Measurements from ENCODE around the gene CLCN5.
"Not testable (repeated sequence)": the region's sequence is repeated elsewhere in the genome, so short reads cannot be mapped to it uniquely, and the experiment has no call there.

CLCN5 gene

DNA sequence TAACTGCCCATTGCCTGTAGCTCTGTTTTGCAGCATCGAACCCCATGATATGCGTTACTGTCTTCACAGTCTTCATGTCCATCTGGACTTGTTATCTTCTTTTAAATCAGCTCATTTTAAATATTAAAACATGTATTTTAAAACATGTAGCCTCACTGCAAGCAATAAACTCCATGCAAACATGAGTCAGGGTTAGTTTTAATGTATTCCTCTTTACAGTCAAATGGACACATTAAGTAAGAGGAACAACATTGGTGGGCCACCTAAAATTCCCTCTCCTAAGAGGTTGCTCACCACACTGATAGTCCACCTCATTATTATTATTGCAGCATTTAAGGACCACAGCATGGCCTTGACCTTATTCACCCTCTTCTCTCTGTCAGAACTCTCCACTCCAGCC, 74.1 kb downstream of the CLCN5 start:
- no peak for DNase-seq (ENCODE audit: low spot score)

DNA sequence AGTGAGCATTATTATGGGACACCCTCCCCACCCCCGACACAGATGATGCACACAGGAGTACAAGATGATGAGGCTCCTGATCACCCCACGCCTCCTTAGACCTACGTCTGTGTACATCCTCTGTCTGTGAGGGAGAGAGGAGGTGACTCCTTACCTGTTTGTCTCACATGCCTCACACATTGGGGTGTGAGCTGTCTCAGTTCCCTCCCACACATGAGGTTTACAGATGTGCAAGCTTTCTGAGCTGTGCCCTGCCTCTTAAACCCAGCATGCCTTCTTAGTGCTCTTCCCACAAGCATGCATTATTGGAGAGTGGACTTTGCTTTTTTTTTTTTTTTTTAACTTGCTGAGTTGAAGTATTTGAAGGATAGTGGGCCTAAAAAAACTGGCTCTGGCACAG, 76.7 kb downstream of the CLCN5 start:
- DNase-seq (ENCODE audit: low spot score), result no peak

DNA sequence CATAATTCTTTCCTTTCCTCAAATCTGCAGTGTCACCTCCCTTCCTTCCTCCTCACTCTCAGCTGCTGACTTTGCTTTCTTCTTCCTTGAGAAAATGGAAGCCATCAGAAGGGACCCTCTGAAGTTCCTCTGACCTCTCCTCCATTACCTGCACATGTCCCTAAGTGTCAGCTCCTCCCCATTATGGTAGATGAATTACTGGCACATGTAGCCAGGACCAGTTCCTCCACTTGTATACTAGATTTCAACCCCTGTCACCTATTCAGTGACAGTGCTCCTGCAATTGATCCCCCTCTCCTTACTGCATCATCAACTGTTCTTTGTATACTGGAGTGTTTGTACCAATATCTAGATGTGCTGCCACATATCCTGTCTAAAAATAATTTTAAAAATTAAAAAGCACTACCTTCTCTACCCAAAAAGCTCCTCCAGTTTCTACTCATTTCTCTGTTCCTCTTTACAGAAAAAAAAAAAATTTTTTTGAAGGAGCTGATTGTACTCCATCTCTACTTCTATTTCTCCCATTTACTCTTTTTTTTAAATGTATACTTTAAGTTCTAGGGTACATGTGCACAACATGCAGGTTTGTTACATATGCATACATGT, 78.6 kb downstream of the CLCN5 start:
- no peak for DNase-seq (ENCODE audit: low spot score)

DNA sequence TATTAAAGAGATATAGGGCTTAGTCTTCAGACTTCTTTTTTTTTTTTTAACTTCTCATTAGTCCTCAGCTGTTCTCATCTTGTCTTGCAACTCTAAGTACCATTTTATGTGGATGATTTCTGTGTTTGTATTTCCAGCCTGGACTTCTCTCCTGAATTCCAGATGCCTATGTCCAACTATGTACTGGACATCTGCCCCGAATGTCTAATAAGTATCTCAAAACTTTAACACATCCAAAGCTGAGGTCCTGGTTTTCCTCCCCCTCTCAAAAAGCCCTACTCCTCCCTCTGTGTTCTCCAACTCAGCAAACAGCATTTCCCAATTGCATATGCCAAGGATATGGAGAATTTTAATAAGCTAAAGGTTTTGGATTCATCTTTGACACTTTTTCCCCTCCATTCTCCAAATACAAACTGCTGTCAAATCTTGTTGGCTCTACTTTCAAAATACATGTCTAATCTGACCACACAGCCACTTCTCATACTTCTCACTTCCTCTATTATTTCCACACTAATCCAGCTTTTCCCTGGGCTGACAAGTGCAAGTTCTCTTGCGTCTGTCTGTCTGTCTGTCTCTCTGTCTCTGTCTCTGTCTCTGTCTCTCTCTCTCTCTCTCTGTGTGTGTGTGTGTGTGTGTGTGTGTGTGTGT, 79.8 kb downstream of the CLCN5 start:
- DNase-seq (ENCODE audit: low spot score), result no peak

DNA sequence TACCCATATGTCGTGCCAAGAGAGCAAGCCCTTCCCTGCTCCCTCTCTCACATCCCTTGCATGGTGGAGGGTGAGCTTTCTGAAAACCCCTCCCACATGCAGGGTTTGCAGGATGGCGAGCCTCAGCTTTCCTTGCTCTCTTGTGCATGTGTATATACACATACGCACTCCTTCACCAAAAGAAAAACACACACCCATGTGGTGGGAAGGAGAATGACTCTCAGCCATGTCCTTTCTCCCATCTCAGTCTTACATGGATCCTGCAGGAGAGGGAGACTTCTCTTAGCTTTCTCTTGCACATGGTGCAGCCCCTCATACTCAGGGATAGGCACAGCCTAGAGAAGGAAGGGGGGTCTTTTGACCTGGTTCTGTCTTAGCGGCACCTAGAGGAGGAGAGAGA, 81.1 kb downstream of the CLCN5 start:
- no peak for DNase-seq (ENCODE audit: low spot score)

DNA sequence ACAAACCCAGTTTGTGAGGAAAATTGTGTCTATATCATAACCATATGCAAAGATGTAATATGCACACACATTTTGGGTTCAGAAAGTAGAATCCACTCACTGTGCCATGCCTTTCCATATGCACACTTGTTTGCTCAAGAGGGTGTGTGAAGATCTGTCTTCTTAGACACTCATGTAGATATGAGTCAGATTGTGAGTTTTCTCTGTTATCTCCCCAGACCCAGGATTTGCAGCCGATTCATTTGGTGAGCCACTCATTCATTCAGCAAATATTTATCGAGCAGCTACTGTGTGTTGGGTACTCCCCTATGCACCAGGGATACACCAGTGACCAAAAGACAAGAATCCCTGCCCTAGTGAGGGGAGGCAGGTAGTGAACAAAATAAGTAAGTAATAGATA, 81.5 kb downstream of the CLCN5 start:
- no peak for DNase-seq (ENCODE audit: low spot score)

DNA sequence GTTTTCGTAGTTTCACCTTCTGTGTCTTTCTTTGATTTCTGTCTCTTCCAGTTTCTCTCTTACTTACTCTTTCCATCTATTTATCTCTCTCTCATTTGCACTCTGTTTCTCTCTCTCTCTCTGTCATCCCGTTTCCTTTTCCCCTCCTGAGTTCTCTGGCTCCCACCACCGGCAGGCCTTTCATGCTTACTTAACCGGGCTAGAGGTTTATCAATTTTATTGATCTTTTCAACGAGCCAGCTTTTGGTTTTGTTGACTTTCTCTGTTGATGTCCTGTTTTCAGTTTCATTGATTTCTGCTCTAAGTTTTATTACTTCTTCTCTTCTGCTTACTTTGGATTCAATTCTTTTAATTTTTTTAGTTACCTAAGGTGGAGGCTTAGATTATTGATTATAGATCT, 103.2 kb downstream of the CLCN5 start:
- not testable (repeated sequence) for DNase-seq (ENCODE audit: low spot score)

DNA sequence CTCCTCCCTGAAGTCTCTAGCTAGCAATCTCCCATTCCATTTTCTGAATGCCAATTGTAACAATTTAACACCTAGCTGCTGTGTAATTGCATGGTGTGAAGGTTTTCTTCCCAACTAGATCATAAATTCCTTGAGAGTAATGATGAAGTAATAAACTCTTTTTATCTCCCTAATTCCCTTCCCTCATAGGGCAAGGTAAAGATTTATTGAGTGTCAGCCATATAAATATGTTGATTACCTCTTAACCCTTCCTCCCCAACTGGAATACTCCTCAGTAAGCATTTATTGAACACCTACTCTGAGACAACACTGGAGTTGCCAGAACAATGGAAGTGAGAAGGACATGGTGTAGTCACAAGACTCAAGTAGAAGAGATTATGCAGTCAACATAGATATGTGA, 112.7 kb downstream of the CLCN5 start:
- no peak for DNase-seq (ENCODE audit: low spot score)

DNA sequence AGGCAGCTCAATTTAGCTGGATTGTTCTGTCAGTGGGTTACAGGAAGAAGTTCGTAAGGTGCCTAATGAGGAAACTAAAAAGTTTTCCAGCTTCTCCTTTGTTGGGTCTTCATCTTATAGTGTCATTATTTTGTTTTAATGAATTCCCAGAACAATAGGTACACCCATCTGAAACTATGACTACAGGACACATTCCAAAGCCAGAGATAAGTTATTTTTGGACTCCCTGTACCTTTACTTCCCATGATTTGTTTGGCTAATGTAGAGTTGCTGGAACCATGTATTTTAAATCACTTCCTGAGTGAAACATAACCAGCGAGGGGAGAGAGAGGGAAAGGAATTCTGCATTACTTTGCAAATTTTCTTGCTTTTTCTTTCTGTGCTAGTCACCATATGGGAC, 114.0 kb downstream of the CLCN5 start:
- DNase-seq (ENCODE audit: low spot score), result no peak

DNA sequence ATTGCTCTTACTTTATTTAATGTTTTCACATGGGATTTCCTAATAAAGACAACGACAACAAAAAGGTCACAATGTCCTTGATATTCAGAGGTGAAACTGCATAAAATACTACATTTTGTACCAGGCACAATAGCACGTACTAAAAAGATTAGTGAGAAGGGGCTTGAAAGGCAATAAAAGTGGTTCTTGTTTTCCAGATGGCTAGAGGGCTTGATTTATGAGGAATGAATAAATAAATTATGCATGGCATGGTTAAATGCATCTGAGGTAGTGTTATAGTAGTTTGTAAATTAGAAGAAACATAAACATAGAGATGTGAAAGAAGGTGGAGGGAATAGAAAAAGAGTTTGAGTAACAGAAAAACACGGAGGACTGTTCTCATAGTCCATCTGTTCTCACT, 123.4 kb downstream of the CLCN5 start:
- DNase-seq (ENCODE audit: low spot score), result no peak

DNA sequence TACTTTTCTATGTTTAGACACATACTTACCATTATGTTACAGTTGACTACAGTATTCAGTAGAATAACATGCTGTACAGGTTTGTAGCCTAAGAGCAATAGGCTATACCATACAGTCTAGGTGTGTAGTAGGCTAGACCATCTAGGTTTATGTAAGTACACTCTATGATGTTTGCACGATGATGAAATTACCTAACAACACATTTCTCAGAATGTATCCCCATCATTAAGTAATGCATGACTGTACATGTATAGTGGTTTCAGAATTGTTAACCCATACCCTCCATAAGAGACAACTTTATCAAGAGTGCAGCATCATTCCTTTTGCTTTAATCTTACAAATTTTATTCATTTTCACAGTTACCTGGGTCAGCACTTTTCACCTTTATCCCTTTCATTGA, 126.8 kb downstream of the CLCN5 start:
- no peak for DNase-seq (ENCODE audit: low spot score)

DNA sequence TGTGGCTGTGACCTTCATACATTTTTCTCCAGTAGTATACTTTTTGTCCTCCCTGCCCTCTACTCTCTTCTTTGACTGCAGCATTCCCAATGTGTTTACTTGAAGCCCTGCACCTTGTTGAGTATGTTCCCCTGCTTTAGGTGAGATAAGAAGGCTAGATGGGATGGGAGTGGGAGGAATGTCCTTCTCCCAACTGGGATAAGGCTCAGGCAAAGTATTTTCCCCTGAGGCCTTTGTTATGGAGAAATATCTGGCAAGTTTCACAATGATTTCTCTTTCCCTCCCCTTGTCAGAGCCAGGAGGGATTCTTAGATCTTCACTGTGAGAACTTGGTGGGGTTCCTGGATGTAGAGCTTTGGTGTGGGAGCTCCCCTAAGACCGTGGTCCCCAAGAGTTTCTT, 131.8 kb downstream of the CLCN5 start:
- no peak for DNase-seq (ENCODE audit: low spot score)

DNA sequence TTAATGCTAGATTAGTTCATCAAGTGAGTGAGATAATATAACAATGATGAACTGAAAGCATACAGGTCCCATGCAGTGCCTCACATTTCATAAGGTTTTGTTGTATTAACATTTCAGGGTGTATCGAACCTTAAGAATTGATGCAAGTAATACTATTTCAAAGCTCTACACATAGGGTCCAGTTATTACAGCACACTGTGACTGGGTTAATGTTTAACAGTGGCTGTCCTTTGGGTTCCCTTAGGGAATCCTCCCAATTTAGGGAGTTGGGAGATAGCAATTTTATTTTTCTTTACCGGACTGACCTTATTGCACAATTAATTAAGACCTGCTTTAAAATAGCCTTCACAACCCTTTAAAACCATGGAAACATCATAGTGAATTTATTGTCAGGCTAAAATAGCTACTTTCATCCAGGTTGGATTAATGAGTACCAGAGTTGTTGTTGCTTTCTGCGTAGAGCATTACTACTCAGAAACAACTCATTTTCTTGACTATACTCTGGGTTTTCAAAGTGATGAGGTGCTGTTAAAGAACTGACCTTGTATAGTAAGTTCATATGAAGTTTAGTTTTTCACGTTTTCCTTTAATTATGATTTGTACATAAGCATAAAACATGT, 144.0 kb downstream of the CLCN5 start:
- DNase-seq (ENCODE audit: low spot score), result no peak

DNA sequence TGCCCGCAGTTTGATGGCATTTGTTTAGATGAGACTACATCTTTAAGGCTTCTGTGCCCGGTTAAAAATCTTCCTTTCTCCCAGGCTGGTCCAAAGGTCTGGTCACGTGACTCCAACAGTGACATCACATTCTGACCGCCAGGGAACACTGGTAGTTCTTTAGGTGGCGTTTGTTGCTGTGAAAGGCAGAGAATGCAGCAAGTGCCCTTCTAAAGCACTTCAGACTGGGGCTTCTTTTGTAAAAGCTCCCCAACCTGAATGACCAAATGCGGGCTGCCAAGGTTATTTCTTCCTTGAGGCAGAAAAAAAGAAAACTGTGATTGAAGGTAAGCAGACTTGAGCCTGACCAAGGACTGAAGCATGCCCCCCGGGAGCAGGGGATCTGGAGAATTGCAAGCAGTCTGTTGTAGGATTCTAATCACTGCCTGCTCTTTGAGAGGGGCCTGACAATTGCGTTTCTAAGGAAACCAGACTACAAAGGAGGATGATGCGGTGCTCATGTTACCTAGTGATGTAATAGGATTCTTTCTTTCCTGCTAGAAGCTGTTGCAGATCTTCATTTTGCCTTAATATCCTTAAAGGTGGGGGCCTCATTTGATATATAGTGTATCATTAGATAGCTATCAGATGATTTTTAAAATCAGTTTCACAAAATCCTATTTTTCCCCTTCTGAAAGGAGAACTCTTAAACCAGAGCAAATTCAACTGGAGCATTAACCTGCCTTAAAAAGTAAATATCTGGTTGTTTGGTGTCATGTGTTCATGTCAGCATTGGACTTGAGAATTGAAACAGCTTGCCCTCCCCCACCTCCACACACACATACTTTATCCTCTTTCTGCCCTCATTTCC, 145.3 kb downstream of the CLCN5 start:
- DNase-seq (ENCODE audit: low spot score), result no peak

DNA sequence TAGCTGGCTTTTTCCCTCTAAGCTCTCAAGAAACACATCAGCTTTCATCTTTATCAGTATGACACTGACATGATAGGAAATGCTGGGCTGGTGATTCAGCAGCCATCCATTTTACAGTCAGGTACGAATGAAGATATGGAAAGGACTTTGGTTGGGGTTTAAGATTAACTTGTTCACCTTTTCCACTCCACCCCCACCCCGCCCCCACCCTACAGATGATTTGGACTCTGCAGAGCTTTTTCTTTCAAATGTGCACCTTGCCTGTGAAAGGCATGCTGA, 145.8 kb downstream of the CLCN5 start:
- DNase-seq (ENCODE audit: low spot score), result no peak

DNA sequence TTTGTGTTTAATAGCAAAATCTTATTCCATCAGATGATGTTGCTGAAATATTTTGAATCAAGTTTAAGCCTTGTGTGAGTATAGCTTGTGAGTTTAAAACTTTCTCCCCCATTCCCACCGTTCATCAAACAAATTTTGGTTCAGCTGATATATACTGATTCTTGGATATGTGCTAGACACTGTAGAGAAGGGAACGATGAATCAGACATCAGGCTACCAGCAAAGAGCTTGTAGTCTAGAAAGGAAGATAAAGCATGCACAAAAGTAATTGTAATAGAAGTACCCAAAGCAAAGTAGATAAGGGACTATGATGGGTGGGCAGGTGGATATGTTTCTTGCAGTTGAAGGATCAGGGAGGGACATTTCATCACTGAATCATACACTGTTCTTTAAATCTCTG, 146.5 kb downstream of the CLCN5 start:
- DNase-seq (ENCODE audit: low spot score), result no peak

DNA sequence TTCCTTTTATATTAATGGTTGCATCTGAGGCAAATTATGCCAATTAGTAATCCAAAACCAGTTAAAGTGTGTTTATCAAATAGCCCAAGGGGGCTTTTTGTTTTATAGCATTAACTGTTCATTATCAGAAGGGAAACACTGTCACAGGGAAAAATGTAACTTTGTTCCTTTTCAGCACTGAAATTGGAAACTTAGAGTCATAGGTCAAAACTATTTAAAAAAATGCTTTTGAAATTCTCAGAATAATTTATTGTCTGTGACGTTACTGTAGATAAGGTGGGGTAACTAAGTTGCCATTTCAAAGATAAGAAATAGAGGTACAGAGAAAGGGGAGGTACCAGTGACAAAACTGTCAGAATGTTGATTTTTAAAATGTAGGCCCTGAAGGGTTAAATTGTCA, 149.1 kb downstream of the CLCN5 start:
- no peak for DNase-seq (ENCODE audit: low spot score)

DNA sequence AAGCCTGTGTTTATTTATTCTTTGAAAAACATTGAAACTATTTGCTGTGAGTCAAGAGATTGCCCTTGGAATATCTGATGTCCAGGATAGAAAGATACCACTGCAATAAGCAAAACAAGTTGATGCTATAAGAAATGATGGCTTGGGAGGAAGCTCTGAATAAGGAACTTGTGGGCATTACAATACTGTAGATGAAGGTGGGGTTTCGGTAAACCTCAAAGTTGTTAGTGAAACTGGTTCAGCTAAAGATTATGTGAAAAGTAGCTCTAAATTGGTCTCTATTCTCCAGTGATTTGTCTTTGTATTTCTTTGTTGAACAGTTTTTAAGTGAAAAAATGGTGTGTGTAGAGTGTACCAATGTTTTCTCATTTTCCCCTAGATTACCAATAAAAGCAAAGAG, 149.7 kb downstream of the CLCN5 start:
- no peak for DNase-seq (ENCODE audit: low spot score)

DNA sequence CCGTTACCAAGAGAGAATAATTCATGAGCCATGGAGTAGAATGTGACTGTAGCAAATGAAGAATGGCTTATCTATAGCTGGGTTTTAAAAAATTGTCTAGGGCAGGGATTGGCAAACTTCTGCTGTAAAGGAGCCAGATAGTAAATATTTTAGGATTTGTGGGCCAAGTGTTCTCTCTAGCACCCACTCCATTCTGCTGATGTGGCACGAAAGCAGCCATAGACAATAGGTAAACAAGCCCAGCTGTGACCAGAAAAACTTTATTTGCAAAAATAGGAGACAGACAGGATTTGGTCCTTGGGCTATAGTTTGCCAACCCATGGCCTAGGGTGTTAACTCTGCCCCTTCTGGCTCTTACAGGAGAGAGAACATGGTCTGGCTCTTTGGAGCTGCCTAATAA, 151.2 kb downstream of the CLCN5 start:
- no peak for DNase-seq (ENCODE audit: low spot score)

DNA sequence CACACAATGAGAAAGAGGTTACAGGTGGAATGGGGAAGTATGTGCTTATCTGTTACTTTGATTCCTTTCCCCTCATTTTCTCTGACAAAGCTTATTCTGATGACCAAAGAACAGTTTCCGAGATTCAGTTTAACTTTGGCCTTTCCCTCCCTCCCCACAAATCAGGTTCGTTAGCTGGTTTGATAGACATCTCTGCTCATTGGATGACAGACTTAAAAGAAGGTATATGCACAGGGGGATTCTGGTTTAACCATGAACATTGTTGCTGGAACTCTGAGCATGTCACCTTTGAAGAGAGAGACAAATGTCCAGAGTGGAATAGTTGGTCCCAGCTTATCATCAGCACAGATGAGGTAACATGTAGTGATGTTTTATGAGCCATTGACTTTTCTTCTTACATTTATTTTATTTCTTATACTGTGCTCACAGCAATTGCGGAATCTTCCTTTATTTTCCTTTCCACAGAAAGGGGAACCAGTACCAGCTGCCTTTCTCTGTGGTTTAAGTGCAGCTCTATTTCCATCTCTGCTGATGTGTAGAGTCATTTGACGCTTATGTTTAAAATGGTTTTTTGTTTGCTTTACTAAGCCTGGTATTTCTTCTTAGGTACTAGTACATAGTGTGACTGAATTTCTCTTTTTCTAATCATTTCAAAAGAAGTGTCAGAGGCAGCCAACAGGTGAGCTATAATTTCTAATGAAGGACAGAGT, 153.4 kb downstream of the CLCN5 start:
- DNase-seq (ENCODE audit: low spot score), result no peak

DNA sequence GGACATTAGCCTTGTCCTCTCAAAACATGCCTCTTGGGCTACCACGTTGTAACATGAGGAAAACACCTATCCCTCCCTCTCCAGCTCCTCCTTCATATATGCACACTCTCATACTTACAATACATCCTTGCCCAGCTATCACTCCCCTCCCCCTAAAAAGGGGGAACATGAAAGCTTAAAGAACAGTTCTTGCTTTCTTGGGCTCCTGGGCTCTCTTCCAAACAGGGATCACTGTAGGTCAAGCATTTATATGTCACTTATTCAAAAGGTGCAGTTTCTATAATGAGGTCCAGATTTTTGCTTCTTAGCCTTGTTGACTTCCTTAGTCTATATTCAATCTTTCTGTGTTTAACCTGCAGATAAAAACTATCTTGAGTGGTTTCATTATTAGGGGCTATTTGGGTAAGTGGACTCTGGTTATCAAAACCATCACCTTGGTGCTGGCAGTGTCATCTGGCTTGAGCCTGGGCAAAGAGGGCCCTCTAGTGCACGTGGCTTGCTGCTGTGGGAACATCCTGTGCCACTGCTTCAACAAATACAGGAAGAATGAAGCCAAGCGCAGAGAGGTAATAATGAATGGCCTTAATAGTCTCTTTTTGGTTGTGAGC, 159.0 kb downstream of the CLCN5 start:
- no peak for DNase-seq (ENCODE audit: low spot score)

DNA sequence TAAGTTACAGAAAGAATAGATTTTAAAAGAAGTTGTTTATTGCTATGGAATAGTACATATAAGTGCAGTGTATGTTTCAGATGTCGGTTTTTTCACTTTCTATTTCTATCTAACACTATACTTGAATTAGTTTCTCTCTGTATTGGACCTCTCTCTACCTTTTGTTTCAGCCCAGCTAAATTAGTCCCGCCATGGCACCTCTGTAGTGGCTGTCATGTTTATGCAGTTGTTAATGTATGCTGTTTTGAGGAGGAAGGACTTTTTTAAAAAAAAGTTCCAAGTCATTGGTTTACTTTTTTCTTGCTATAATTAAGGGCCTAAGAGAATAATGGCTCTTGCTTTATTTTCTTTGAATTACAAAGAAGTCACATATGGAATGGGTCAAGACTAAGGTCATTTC, 160.3 kb downstream of the CLCN5 start:
- DNase-seq (ENCODE audit: low spot score), result no peak
